NCI-H2081 treated with DMSO at 0.1 percent for 48 hours (cell line): ENCODE results near the gene CHM.
"Not testable (repeated sequence)": the region's sequence is repeated elsewhere in the genome, so short reads cannot be mapped to it uniquely, and the experiment has no call there.

Source experiments
- DNase-seq: peaks from one replicate; lab custom pipeline; 2025; lab: John Stamatoyannopoulos, UW

CHM gene

DNA sequence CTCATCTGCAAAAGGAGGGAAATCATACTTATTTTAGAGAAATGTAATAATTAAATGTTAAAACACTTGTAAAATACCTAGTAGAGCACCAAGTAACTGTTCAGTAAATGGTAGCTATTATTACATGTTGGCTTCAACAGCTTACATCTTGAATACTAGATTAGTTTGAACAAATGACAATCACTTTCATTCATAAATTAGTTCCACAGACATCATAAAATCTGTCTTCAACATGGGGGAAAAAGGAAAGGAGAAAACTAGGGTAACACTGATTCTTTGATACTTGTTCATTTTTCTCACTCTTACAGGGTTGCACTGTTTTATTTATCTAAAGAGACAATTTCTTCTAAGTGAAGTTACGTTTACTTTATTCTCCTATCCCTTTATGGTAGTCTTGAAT lies 51.7 kb downstream of the CHM start:
- no peak for DNase-seq

DNA sequence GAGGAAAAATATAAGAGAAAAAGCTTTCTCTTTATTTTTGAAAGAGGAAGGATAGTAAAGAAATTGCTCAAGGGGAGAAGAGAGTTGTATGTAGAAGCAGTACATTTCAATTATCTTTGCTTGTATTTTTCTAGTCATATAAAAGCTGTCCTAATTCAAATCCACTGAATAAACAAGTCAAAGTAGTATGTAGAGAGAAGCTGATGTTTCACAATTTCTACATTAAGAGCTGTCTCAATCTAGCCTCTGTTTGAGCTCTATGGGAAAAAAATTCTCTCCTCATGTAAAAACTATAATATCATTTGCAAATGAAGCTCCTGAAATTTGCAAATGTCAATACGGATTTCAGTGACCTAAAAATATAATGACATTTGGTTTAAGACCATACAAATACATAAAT lies 52.6 kb downstream of the CHM start:
- DNase-seq: no peak

DNA sequence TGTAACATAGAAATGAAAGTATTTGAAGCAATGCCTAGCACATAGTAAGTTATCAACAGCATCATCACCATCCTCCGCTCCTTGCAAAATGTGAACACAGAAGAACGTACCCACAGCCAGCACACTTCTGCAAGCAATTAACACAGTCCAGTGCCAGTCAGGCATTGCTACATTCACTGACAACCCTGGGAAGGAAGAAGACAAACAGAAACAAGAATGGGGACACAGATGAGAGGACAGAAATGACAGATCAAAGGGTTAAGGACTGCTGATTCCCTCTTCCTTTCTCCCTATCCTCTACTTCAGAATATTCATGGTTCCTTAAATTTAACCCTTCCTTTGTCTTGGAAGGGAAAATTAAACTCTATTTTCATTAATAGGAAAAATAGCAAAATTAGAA lies 53.1 kb downstream of the CHM start:
- DNase-seq: no peak

DNA sequence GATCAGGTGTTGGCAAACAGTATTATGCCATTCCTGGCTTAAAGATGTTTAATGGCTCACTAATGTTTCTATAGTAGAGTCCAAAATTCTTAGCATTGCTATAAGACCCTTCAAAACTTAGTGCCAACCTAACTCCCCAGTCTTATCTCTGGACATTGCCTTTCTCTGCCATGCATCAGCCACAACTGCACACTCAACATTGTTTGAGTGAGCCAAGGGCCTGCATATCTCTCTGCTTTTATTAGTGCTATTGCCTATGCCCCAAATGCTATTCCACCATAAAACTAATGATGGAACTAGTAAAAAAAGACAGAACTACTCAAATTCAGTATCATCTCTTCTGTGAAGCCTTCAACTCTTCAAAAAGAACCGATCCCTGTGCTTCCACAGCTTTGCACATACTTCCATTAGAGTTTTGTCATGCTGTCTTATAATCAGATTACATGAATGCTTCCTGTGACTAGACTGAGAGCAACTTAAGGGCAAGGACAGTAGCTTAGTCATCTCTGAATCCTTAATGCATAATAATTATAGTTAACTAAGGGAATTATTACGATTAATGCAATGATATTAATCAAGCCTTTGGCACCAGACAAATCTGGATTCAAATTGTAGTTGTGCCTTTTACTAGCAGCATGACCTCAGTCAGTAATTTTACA lies 53.7 kb downstream of the CHM start:
- no peak for DNase-seq

DNA sequence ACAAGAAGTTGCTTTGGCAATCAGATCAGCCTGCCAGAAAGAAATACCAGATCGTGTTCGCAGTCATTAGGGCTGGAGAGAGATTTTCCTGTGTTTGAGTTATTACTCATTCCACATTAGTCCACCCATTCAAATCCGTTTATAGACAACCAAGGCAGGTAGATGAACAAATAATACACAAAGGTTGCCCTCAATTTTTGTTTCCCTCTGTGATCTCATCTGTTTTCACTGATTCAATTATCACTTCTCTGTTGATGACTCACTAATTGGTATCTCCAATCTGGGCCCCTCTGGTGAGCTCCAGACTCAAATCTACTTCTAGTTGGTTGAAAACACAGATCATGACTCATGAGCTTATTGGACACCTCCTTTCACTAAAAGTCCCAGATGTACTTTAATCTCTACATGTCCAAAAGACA lies 54.5 kb downstream of the CHM start:
- peak; percentile 54 for DNase-seq

DNA sequence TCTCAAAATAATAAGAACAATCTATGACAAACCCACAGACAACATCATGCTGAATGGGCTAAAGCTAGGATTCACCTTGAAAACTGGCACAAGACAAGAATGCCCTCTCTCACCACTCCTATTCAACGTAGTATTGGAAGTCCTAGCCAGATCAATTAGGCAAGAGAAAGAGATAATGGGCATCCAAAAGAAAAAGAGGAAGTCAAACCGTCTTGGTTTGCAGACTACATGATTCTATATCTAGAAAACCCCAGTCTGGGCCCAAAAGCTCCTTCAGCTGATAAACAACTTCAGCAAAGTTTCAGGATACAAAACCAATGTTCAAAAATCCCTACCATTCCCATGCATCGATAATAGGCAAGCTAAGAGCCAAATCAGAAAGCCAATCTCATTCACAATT lies 59.0 kb downstream of the CHM start:
- no peak for DNase-seq

DNA sequence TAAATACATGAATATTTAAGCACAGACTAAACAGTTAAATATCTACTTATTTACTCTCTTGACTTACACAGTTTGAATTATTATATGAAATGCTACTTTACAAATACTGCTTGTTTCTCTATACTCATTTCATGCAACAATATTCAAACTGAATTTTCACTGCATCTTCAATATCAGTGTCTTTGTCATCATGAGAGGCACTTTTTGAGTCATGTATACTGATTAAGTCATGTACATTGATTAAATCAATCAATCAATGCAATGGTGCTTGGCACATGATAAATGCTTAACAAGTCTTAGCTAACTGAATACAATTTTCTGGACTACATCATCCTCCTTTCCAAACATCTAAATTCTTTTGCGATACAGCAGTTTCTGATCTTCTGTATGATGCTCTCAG lies 67.1 kb downstream of the CHM start:
- no peak for DNase-seq

DNA sequence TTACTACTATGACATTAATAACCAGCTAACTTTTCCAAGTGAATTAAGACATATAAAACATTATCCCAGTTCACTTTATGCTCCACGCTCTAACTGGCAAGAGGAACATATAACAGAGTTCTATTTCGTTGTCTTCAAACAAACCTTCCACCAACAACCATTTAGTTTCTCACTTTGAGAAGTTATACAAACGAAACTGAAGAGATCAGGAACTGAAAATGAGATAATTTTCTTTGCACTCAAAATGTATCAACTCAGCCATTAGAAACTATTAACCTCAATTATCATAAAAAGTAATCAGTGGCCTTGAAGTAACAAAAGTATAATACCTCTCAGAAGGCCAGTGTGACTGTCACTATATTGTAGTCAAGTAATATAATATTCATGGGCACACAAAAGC lies 70.1 kb downstream of the CHM start:
- DNase-seq: no peak

DNA sequence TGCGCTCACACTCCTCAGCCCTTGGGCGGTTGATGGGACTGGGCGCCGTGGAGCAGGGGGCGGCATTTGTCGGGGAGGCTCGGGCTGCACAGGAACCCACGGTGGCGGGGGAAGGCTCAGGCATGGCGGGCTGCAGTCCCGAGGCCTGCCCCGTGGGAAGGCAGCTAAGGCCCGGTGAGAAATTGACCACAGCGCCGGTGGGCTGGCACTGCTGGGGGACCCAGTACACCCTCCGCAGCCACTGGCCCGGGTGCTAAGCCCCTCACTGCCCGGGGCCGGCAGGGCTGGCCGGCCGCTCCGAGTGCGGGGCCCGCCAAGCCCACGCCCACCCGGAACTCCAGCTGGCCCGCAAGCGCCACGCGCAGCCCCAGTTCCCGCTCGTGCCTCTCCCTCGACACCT lies 75.0 kb downstream of the CHM start:
- not testable (repeated sequence) for DNase-seq

DNA sequence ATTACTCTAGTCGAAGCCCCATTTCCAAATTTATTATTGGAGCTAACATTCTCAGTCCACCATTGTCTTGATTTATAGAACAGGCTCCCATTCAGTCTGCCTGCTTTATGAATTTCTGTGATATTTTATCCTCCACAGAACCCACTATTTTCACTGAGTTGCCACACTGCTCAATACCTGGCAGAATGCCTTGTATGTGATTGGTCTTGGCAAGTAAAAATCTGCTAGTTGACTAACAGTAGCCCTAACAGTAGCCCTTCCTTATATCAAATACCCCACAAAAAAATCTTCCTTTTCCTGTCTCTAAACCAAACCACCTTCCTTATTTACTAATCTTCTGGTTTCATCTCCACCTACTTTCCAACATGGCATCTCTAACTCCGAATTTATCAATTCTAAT lies 82.6 kb downstream of the CHM start:
- DNase-seq: no peak

DNA sequence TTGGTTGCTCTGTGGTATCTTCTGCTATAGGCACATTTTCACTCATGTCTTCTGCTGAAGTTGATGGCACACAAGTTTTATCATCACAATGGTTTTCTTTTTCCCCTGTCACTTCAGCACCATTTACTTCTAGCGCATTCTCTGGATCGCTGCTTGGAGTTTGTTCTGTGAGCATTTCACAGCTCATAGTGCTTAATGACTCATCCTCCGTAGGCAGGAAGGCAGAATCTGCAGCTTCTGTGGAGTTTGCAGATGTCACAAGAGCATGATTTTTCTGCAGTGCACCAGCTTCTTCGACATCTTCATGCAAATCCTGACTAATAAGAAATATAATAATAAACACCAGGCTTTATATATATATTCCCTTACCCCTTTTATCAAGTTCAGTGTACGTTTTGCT lies 83.6 kb downstream of the CHM start:
- no peak for DNase-seq

DNA sequence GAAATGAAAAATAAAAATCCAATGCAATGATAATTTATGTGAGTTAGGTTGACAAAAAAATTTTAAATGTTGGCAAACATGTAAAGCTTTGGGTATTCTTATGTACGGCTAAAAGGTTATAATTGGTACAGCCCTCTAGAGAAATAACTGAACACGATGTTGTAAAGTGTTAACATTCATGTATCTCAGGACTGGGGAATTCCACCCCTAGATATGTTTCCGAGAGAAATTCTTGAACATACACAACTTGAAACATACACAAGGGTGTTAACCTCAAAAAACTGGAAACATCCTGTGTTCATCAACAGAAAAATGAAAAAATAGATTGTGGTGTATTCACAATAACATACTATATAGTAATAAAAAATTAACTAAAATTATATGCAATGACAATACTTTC lies 91.8 kb downstream of the CHM start:
- no peak for DNase-seq

DNA sequence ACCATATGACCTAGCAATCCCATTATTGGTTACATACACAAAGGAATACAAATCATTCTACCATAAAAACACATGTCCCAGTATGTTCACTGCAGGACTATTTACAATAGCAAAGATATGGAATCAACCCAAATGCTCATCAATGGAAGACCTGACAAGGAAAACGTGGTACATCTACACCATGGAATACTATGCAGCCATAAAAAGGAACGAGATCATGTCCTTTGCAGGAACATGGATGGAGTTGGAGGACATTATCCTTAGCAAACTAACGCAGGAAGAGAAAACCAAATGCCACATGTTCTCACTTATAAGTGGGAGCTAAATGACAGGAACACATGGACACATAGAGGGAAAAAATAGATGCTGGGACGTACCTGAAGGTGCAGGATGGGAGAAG lies 102.6 kb downstream of the CHM start:
- not testable (repeated sequence) for DNase-seq

DNA sequence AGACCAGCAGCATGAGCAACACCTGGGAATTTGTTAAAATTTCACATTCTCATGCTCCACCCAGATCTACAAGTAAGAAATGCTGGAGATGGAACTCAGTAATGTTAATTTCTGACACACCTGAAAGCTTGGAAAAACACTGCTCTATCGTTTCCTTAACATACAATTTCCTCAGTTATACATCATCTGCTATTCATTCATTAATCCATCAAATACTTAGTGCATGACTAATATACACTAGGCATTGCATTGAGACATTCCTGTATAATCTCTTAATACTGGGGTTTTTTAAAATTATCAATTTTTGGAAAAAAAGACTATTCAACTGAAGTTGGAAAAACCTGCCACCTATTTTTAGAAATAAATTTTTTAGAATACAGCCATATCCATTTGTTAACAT lies 106.1 kb downstream of the CHM start:
- DNase-seq: no peak

DNA sequence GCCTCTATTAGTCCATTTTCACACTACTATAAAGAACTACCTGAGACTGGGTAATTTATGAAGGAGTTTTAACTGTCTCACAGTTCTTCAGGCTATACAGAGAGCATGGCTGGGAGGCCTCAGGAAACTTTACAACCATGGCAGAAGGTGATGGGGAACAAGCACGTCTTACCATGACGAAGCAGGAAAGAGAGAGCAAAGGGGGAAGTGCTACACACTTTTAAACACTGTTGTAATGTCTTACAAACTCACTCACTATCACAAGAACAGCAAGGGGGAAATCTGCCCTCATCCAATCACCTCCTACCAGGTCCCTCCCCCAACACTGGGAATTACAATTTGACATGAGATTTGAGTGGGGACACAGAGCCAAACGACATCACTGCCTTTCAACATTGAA lies 107.4 kb downstream of the CHM start:
- not testable (repeated sequence) for DNase-seq

DNA sequence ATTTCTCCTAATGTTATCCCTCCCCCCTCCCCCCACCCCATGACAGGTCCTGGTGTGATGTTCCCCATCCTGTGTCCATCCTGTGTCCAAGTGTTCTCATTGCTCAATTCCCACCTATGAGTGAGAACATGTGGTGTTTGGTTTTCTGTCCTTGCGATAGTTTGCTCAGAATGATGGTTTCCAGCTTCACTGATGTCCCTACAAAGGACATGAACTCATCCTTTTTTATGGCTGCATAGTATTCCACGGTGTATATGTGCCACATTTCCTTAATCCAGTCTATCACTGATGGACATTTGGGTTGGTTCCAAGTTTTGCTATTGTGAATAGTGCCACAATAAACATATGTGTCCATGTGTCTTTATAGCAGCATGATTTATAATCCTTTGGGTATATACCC lies 113.0 kb downstream of the CHM start:
- DNase-seq: not testable (repeated sequence)

DNA sequence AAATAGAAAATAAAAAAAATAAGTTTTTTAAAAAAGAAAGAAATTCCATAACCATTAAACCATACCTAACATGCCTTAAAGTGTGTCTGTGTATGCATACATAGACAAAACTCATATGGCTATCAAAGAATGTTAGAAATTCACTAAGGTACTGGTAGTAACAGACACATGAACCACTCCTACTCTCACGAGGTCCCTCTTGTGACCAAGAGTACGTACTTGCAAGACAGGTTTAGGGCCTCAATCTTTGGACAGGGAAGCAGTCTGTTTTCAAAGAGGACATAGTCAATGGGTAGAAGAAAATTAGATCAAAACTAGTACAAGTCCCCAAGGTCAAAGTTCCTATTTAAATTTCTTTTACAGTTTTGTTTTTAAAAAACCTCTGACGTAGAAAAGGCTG lies 117.3 kb downstream of the CHM start:
- DNase-seq: no peak

DNA sequence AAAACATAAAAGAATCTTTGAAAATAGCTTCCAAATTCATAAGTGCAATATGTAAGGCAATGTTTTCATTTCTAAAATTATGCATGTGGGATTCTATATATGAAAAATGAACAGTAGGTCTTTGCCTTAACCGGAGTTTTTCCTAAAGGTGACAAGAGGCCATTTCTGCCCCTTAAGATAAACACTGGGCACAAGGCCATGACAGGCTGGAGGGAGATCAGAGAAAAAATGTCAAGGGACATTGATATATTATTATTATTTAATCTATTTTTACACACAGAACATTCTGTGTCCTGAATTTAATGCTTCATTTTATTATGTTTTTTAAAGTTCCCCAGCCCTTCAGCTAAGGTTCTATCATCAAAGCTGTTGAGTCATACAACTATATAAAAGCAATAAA lies 118.8 kb downstream of the CHM start:
- no peak for DNase-seq

DNA sequence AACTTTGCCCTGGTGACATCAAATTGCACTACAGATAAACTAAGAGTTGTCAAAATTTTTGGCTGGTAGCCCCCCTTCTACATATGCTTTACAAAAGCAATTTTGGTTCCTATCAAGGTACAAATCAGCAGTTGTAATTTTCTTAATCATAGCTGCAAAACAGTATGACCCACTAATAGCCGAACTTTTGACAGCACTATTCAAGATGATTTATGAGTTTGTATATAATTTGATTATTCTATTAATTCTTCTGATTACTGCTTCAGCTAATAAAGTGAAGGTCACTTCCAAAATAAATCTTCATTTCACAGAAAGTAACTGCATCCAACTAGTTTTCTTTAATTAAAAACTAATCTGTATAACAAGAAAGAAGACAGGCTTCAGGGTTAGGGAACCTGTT lies 119.6 kb downstream of the CHM start:
- no peak for DNase-seq

DNA sequence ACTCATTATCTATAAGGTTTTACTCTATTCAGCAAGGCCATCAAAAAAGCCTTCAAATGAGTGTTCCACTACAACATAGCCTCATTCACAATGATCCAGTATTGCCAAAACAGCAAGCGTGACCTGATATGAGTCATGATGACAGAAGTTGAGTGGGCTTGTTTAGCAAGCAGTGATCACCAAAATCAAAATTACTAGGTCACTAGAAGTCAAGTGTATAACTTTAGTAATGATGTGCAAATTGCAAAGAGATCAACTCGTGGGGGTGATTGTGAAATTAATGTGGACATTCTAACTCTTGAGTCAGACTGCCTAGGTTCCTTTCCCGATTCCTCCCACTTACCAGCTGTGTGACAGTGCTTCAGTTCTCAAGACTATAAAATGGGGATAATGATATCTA lies 124.5 kb downstream of the CHM start:
- no peak for DNase-seq

DNA sequence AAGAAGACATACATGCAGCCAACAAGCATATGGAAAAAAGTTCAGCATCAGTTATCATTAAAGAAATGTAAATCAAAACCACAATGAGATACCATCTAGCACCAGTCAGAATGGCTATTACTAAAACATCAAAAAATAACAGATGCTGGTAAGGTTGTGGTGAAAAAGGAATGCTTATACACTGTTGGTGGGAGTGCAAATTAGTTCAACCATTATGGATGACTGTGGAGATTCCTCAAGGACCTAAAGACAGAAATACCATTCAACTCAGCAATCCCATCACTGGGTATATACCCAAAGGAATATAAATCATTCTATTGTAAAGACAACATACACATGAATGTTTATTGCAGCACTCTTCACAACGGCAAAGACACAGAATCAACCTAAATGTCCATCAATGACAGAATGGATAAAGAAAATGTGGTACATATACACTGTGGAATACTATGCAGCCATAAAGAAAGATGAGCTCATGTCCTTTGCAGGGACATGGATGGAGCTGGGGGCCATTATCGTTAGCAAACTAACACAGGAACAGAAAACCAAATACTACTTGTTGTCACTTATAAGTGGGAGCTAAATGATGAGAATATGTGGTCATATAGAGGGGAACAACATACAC lies 130.6 kb downstream of the CHM start:
- not testable (repeated sequence) for DNase-seq

DNA sequence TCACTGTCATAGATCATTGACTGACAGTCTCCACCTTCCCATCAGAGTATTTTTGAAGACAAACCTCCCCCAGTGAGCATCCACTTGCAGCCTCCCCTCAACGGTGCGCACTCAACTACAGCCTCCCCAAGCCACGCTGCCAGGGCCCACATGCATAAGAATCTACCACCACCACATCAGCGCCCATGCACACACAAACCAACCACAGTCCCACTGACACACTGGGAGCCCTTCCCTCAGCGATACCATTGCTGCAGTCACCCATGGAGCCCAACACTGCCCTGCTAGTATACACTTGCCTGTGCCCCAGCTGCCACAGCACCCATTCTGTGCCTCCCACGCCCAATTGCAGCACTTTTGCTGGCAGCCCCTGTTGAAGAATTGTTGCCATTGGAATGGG lies 132.9 kb downstream of the CHM start:
- no peak for DNase-seq

DNA sequence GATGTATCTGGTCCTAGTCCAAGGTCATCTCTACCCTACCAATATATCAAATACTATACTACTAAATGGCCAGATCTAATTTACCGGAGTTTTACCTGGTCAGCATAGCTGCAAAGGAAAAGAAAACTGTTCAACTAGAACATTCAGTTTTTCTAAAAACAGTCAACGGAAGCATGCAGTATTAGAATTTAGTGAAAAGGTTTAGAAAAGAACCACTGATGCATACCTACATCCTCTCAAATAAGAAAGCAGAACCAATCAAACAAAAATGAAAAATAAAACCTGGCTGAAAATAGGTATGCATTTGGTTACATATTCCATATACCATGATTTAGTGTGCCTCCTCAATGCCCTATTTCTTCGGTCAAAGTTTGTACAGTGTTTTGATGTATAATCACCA lies 140.0 kb downstream of the CHM start:
- DNase-seq: no peak

DNA sequence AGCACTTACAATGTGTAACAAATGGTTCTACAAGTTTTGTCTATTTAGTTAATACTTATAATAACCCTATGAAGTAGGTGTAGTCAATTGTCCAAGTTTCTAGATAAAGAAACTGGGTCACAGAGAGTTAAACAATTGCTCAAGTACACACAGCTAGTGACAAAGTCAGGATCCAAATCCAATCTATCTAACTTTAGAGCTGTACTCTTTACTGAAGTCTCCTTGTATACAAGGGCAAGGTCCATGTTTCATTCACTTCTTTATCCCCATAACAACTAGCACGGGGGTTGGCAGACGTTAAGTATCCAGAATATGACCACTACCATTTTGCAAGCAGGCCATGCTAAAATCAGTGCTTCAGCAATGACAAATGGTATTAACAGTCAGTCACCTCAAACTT lies 141.0 kb downstream of the CHM start:
- no peak for DNase-seq
